ENCODE results near the gene KCNH4.
A peak's percentile ranks its signal among the peaks of the same experiment; 100 is the strongest.

KCNH4 gene

GRCh38 chr17:42203354-42203753 lies 22.4 kb upstream of the KCNH4 start:
- Mint-ChIP-seq H3K27ac (peak overlapping the region; percentile 39 to 55), H3K9me3 (no peaks in the 10 kb centered on the region), H3K4me3 (no peak overlapping the region), H3K4me1 (ENCODE audit: low read depth in 2 of 2) (peaks cover 0 to 2% of the 10 kb centered on the region in 2 donors), H3K36me3 (ENCODE audit: insufficient read depth) (peaks cover 77% of the 10 kb centered on the region), H3K27me3 (no peaks in the 10 kb centered on the region)
- DNase-seq, result no peak
- no peak for ATAC-seq (replicated peaks)

DNA sequence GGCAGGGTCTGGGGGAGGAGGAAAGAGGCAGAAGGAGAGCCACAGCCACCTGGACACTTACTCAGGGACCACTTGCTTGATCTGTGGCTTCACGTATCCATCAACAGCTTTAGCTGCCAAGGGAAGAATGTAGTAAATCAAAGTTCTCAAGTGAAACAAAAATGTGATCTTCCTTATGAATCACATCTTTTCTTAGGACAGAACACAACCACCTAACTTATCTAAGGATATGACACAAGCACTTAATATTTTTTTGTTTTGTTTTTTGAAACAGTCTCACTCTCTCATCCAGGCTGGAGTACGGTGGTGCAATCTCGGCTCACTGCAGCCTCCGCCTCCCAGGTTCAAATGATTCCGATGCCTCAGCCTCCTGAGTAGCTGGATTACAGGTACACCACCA lies 21.8 kb upstream of the KCNH4 start:
- DNase-seq (no peak), ATAC-seq (replicated peaks) (no peak)
- H3K27me3 Mint-ChIP-seq, result no peaks in the 10 kb centered on the region
- H3K4me1 Mint-ChIP-seq (ENCODE audit: low read depth in 2 of 2), result peaks cover 0 to 2% of the 10 kb centered on the region in 2 donors
- peak overlapping the region; percentile 55 to 68 for H3K27ac Mint-ChIP-seq
- H3K9me3 Mint-ChIP-seq, result no peaks in the 10 kb centered on the region
- peaks cover 74% of the 10 kb centered on the region for H3K36me3 Mint-ChIP-seq (ENCODE audit: insufficient read depth)
- H3K4me3 Mint-ChIP-seq, result no peak overlapping the region

GRCh38 chr17:42202159-42202558 lies 21.2 kb upstream of the KCNH4 start:
- Mint-ChIP-seq H3K27me3 (no peaks in the 10 kb centered on the region), H3K36me3 (ENCODE audit: insufficient read depth) (peaks cover 70% of the 10 kb centered on the region), H3K9me3 (no peaks in the 10 kb centered on the region), H3K27ac (peak overlapping the region in 1 of 2 donors; percentile 68), H3K4me3 (no peak overlapping the region), H3K4me1 (ENCODE audit: low read depth in 2 of 2) (peaks cover 0 to 2% of the 10 kb centered on the region in 2 donors)
- no peak for DNase-seq
- no peak for ATAC-seq (replicated peaks)

DNA sequence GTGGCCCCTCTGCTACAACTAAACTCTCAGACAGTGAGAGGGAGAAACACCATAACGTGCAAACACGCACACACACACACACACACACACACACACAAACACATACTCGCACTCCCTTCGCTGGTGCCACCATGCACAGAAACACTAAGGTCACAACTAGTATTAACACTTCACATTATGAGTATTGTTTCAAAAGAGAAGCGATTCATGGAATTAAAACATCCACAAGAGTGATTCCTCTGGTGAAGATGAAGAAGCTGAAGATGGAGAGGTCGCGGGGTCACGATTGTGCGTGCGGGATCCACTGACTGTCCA lies 20.5 kb upstream of the KCNH4 start:
- ATAC-seq (replicated peaks), result no peak
- no peak for DNase-seq
- H3K27me3 Mint-ChIP-seq, result no peaks in the 10 kb centered on the region
- peaks cover 62% of the 10 kb centered on the region for H3K36me3 Mint-ChIP-seq (ENCODE audit: insufficient read depth)
- H3K4me1 Mint-ChIP-seq (ENCODE audit: low read depth in 2 of 2), result peaks cover 0 to 2% of the 10 kb centered on the region in 2 donors
- no peak overlapping the region for H3K27ac Mint-ChIP-seq
- H3K4me3 Mint-ChIP-seq, result no peak overlapping the region
- no peaks in the 10 kb centered on the region for H3K9me3 Mint-ChIP-seq

- Mint-ChIP-seq H3K4me3 (no peak overlapping the region), H3K9me3 (no peaks in the 10 kb centered on the region), H3K4me1 (ENCODE audit: low read depth in 2 of 2) (peaks cover 0 to 2% of the 10 kb centered on the region in 2 donors), H3K27me3 (no peaks in the 10 kb centered on the region), H3K27ac (no peak overlapping the region), H3K36me3 (ENCODE audit: insufficient read depth) (peaks cover 57% of the 10 kb centered on the region)
- ATAC-seq (replicated peaks) (no peak), DNase-seq (no peak)
Measured at GRCh38 chr17:42200706-42201457, 19.9 kb upstream of the KCNH4 start.

DNA sequence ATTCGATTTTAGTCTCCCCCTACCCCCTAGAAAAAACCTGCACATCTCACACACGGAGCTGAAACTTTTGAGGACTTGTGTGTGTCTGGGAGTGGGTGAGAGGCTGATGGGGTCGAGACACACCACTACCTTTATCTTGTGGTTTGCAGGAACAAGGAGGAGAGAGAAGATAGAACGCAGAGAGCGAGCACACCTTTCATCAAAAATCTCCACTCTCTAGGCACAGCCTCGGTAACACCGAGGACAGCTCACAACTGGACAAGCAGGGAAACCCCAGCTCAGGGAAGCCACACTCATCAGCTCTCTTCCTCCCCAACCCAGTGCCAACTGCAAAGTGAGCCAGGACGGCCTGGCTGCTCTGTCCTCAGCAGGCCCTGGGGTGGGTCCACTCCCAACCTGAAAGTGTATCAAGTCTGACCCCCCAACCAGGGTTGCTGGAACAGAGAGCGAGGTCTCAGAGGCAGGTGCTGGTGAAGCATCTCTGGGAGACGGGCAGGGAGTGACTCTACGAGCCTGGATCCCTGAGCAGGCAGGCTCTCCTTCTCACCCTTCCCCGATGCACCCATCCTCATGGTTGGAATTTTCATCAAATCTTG lies 18.6 kb upstream of the KCNH4 start:
- ATAC-seq (replicated peaks) (no peak), DNase-seq (no peak)
- Mint-ChIP-seq H3K4me1 (ENCODE audit: low read depth in 2 of 2) (peaks cover 1 to 3% of the 10 kb centered on the region in 2 donors), H3K4me3 (no peak overlapping the region), H3K27ac (no peak overlapping the region), H3K9me3 (no peaks in the 10 kb centered on the region), H3K36me3 (ENCODE audit: insufficient read depth) (peaks cover 44% of the 10 kb centered on the region), H3K27me3 (no peaks in the 10 kb centered on the region)

DNA sequence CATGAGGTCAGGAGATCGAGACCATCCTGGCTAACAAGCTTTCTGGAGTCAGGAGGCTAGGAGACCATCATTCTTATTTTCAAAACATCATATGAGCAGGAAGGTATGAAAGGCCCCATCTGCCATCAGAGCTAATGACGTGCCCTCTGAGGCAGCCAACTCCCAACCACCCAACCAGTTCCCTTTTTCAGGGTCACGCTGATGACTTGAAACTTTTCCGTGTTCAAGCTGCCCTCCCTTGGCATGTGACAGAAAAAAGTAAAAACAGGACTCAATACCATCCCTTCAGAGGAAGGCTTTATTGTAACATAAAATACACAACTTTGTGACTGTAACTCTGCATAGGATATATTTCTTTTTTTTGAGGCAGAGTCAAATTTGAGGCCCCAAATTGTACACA lies 18.0 kb upstream of the KCNH4 start:
- peaks cover 6 to 8% of the 10 kb centered on the region in 2 donors for H3K4me1 Mint-ChIP-seq (ENCODE audit: low read depth in 2 of 2)
- H3K27me3 Mint-ChIP-seq, result no peaks in the 10 kb centered on the region
- H3K27ac Mint-ChIP-seq, result no peak overlapping the region
- H3K9me3 Mint-ChIP-seq, result no peaks in the 10 kb centered on the region
- ATAC-seq (replicated peaks), result peak; percentile 14
- no peak for DNase-seq
- peaks cover 38% of the 10 kb centered on the region for H3K36me3 Mint-ChIP-seq (ENCODE audit: insufficient read depth)
- H3K4me3 Mint-ChIP-seq, result no peak overlapping the region

GRCh38 chr17:42197564-42198156 lies 16.7 kb upstream of the KCNH4 start:
- Mint-ChIP-seq H3K4me1 (ENCODE audit: low read depth in 2 of 2) (peaks cover 17 to 19% of the 10 kb centered on the region in 2 donors), H3K36me3 (ENCODE audit: insufficient read depth) (peaks cover 28% of the 10 kb centered on the region), H3K9me3 (no peaks in the 10 kb centered on the region), H3K27ac (peak overlapping the region; percentile 73 to 80), H3K4me3 (no peak overlapping the region), H3K27me3 (no peaks in the 10 kb centered on the region)
- ATAC-seq (replicated peaks) (no peak), DNase-seq (no peak)

DNA sequence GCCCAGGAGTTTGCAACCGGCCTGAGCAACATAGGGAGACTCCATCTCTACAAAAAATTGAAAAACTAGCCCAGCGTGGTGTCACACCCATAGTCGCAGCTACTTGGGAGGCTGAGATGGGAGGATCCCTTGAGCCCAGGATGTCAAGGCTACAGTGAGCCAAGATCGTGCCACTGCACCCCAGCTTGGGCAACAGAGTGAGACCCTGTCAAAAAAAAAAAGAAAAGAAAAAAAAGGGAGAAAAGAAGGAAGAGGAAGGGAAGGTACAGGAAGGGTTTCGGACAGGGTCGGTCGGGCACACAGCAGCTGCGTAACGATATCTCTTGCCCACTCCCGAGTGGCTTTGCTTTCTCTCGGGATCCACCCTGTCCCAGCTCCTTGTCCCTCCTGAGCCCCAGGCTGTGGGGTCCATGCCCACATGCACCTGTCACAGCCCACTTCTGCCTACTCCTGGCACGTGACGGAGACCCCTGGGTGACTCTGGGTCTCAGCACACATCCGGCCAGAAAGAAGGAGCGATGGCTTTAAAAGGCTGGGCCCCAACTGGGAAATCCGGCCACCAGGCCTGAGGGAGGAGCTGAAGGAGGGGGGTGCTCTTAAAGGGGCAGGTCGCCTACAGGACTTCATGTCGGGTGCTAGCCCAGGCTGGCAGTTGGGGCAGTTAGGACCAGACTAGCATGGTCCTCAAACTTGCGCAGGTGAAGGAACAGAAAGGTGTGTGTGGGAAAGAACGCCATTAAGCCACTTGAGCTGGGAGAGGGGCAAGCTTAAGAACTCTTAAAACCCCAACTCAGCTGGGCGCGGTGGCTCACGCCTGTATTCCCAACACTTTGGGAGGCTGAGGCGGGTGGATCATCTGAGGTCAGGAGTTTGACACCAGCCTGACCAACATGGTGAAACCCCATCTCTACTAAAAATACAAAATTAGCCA lies 13.3 kb upstream of the KCNH4 start, which contains the start of gene GHDC:
TSS of gene GHDC (minus strand) at position 526 of the 931 bp plus-strand sequence. CDS start 913 bp downstream, outside the sequence.
- Mint-ChIP-seq H3K27me3 (no peaks in the 10 kb centered on the region), H3K36me3 (ENCODE audit: insufficient read depth) (peaks cover 3% of the 10 kb centered on the region), H3K9me3 (no peaks in the 10 kb centered on the region), H3K27ac (peak within 1 kb of the TSS; percentile 91 to 95), H3K4me3 (peak within 1 kb of the TSS; percentile 94 to 99), H3K4me1 (ENCODE audit: low read depth in 2 of 2) (peaks cover 22 to 23% of the 10 kb centered on the region in 2 donors)
- DNase-seq, result peak; percentile 66 to 73 (median 67)
- ATAC-seq (replicated peaks), result peak; percentile 99

GRCh38 chr17:42193216-42193968 lies 12.4 kb upstream of the KCNH4 start:
- peaks cover 21 to 22% of the 10 kb centered on the region in 2 donors for H3K4me1 Mint-ChIP-seq (ENCODE audit: low read depth in 2 of 2)
- H3K27ac Mint-ChIP-seq, result peak overlapping the region; percentile 91 to 95
- no peaks in the 10 kb centered on the region for H3K27me3 Mint-ChIP-seq
- no peak for ATAC-seq (replicated peaks)
- no peaks in the 10 kb centered on the region for H3K36me3 Mint-ChIP-seq (ENCODE audit: insufficient read depth)
- no peak for DNase-seq
- peak overlapping the region; percentile 94 to 99 for H3K4me3 Mint-ChIP-seq
- no peaks in the 10 kb centered on the region for H3K9me3 Mint-ChIP-seq

- Mint-ChIP-seq H3K9me3 (no peaks in the 10 kb centered on the region), H3K4me1 (ENCODE audit: low read depth in 2 of 2) (peaks cover 21 to 22% of the 10 kb centered on the region in 2 donors), H3K4me3 (peak overlapping the region; percentile 94 to 99), H3K27me3 (no peaks in the 10 kb centered on the region), H3K27ac (peak overlapping the region in 1 of 2 donors; percentile 55), H3K36me3 (ENCODE audit: insufficient read depth) (no peaks in the 10 kb centered on the region)
- DNase-seq (no peak), ATAC-seq (replicated peaks) (no peak)
Measured at GRCh38 chr17:42192189-42193126, 11.5 kb upstream of the KCNH4 start.

DNA sequence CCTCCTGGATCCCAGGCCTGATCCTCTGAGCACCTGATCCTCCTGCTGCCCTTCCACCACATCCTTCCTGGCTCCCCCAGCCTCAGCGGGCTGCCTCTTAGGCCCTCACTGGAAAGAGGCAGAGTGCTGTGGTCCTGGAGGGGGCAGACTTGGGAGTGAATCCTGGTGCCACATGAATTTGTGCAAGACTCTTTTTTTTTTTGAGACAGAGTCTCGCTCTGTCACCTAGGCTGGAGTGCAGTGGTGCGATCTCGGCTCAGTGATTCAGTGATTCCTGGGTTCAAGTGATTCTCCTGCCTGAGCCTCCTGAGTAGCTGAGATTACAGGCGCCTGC lies 10.3 kb upstream of the KCNH4 start:
- H3K4me1 Mint-ChIP-seq (ENCODE audit: low read depth in 2 of 2), result peaks cover 21 to 22% of the 10 kb centered on the region in 2 donors
- ATAC-seq (replicated peaks), result no peak
- no peak for DNase-seq
- no peaks in the 10 kb centered on the region for H3K9me3 Mint-ChIP-seq
- H3K36me3 Mint-ChIP-seq (ENCODE audit: insufficient read depth), result no peaks in the 10 kb centered on the region
- no peak overlapping the region for H3K27ac Mint-ChIP-seq
- no peaks in the 10 kb centered on the region for H3K27me3 Mint-ChIP-seq
- no peak overlapping the region for H3K4me3 Mint-ChIP-seq
